H1 (cell line): ENCODE measurements around the gene SVOPL. TPM values are rescaled to one million over a fixed set of nuclear protein-coding genes. Genes with fewer than 3 reads are reported as not detected.

Experiments
- CTCF ChIA-PET: fragments of 300-600 bp; sonication (Branson Sonifier 250); formaldehyde crosslinking; loops from one replicate; lab custom pipeline; 2021; ENCODE audit not compliant: partially characterized antibody; lab: Charles Lee
- POLR2A ChIA-PET: fragments of 300-600 bp; sonication (Branson Sonifier 250); formaldehyde crosslinking; loops from one replicate; lab custom pipeline; 2021; ENCODE audit warnings: inconsistent platforms; ENCODE audit not compliant: partially characterized antibody; lab: Charles Lee
- DNase-seq, 2 experiments: peaks; one replicate each; pipeline versions ENCODE4 v3.0.0 to v3.0.0-alpha.2; 2010 to 2022; ENCODE audit warnings: low spot score in 2 of 2, low read depth in 1 of 2, mixed read lengths in 1 of 2
- FAIRE-seq: peaks from 2 replicates; lab custom pipeline; 2011; peaks lifted over from hg19 to GRCh38; lab: Jason Lieb, UNC
- H2AFZ ChIP-seq: 2 replicates; pipeline ENCODE4 v1.8.1; 2012; ENCODE audit warnings: low read length, inconsistent platforms
- H2AK5ac ChIP-seq: 2 replicates; pipeline ENCODE4 v1.6.1; 2013; ENCODE audit warnings: low read depth, low read length
- H2BK120ac ChIP-seq: replicated peaks from 2 replicates; pipeline ENCODE3; 2013; ENCODE audit warnings: low read depth, low read length, inconsistent platforms
- H2BK12ac ChIP-seq: 2 replicates; pipeline ENCODE4 v1.6.1; 2013; ENCODE audit warnings: low read depth, low read length
- H2BK15ac ChIP-seq: 2 replicates; pipeline ENCODE4 v1.6.1; 2013; ENCODE audit warnings: low read length
- H2BK20ac ChIP-seq: 2 replicates; pipeline ENCODE4 v1.6.1; 2013; ENCODE audit warnings: low read length
- H2BK5ac ChIP-seq: 2 replicates; pipeline ENCODE4 v1.6.1; 2013; ENCODE audit warnings: low read depth, low read length
- H3K14ac ChIP-seq: 2 replicates; pipeline ENCODE4 v1.6.1; 2013; ENCODE audit warnings: inconsistent platforms; ENCODE audit not compliant: insufficient read length
- H3K18ac ChIP-seq: 2 replicates; pipeline ENCODE4 v1.6.1; 2013; ENCODE audit warnings: low read length; ENCODE audit errors: extremely low read depth
- H3K23ac ChIP-seq: 2 replicates; pipeline ENCODE4 v1.6.1; 2013; ENCODE audit warnings: inconsistent platforms; ENCODE audit not compliant: insufficient read length
- H3K23me2 ChIP-seq: 2 replicates; pipeline ENCODE4 v1.6.1; 2013; ENCODE audit warnings: low read depth, low read length
- H3K27ac ChIP-seq: 2 replicates; pipeline ENCODE4 v1.6.1; 2011; ENCODE audit warnings: low read depth, low read length, inconsistent platforms
- H3K27me3 ChIP-seq, 4 experiments: replicated peaks in 1 of 4; 1 replicate in 1 of 4; 2 replicates in 3 of 4; pipeline versions ENCODE4 v1.6.1 to v1.8.1; 2011 to 2013; ENCODE audit warnings: low read length in 3 of 4, mild to moderate bottlenecking in 3 of 4, inconsistent platforms in 2 of 4, mixed read lengths in 2 of 4, moderate library complexity in 1 of 4; ENCODE audit not compliant: control insufficient read depth in 3 of 4, insufficient read depth in 3 of 4; ENCODE audit errors: extremely low read depth in 1 of 4
- H3K36me3 ChIP-seq, 4 experiments: 2 replicates each; pipeline versions ENCODE4 v1.6.1 to v1.8.1; 2011 to 2013; ENCODE audit warnings: mild to moderate bottlenecking in 4 of 4, low read length in 3 of 4, moderate library complexity in 2 of 4, control low read depth in 1 of 4, inconsistent platforms in 1 of 4; ENCODE audit not compliant: insufficient read depth in 4 of 4, control insufficient read depth in 2 of 4
- H3K4ac ChIP-seq: replicated peaks from 2 replicates; pipeline ENCODE3; 2013; ENCODE audit warnings: low read length, low read depth, mixed read lengths, inconsistent platforms; ENCODE audit not compliant: insufficient read length
- H3K4me1 ChIP-seq, 4 experiments: replicated peaks in 1 of 4; 1 replicate in 1 of 4; 2 replicates in 3 of 4; pipeline versions ENCODE4 v1.6.1 to v1.8.1; 2011 to 2013; ENCODE audit warnings: low read length in 3 of 4, inconsistent platforms in 2 of 4, mixed read lengths in 1 of 4; ENCODE audit not compliant: insufficient read depth in 4 of 4, control insufficient read depth in 3 of 4
- H3K4me2 ChIP-seq, 2 experiments: 2 replicates each; pipeline versions ENCODE4 v1.6.1 to v1.8.1; 2011 to 2013; ENCODE audit warnings: low read depth in 2 of 2, low read length in 2 of 2, control low read depth in 1 of 2, inconsistent platforms in 1 of 2, mild to moderate bottlenecking in 1 of 2; ENCODE audit not compliant: insufficient read depth in 1 of 2
- H3K4me3 ChIP-seq, 4 experiments: fragments of 200-600, 300-600 bp in 1 of 4; sonication (generic), shearing (Covaris generic), sonication (Bioruptor Twin) in 1 of 4; 2 replicates each; pipeline versions ENCODE4 v1.5.1 to v1.8.1; 2011 to 2016; ENCODE audit warnings: low read length in 4 of 4, low read depth in 3 of 4, control low read depth in 2 of 4, inconsistent platforms in 2 of 4, mild to moderate bottlenecking in 2 of 4, mixed read lengths in 1 of 4, moderate library complexity in 1 of 4; ENCODE audit not compliant: insufficient read depth in 2 of 4; ENCODE audit errors: extremely low read depth in 1 of 4
- H3K56ac ChIP-seq: replicated peaks from 2 replicates; pipeline ENCODE3; 2013; ENCODE audit warnings: low read depth, mild to moderate bottlenecking, mixed read lengths, low read length, inconsistent platforms; ENCODE audit not compliant: insufficient read length
- H3K79me1 ChIP-seq: 2 replicates; pipeline ENCODE4 v1.6.1; 2013; ENCODE audit warnings: low read depth, low read length, control low read depth
- H3K79me2 ChIP-seq, 2 experiments: 2 replicates each; pipeline versions ENCODE4 v1.6.1 to v1.8.1; 2012 to 2013; ENCODE audit warnings: low read length in 2 of 2, mild to moderate bottlenecking in 2 of 2, inconsistent platforms in 1 of 2; ENCODE audit not compliant: insufficient read depth in 2 of 2, control insufficient read depth in 1 of 2
- H3K9ac ChIP-seq, 4 experiments: replicated peaks in 1 of 4; 1 replicate in 1 of 4; 2 replicates in 3 of 4; pipeline versions ENCODE4 v1.6.1 to v1.8.1; 2011 to 2013; ENCODE audit warnings: low read depth in 3 of 4, low read length in 3 of 4, control low read depth in 2 of 4, mild to moderate bottlenecking in 2 of 4, moderate library complexity in 2 of 4, inconsistent platforms in 1 of 4; ENCODE audit errors: extremely low read depth in 1 of 4
- H3K9me3 ChIP-seq, 2 experiments: 2 replicates each; pipeline versions ENCODE4 v1.6.1 to v1.8.1; 2012 to 2013; ENCODE audit warnings: mild to moderate bottlenecking in 2 of 2, moderate library complexity in 2 of 2, control low read depth in 1 of 2, inconsistent platforms in 1 of 2, low read depth in 1 of 2, low read length in 1 of 2, mixed read lengths in 1 of 2; ENCODE audit not compliant: insufficient read depth in 2 of 2
- H4K20me1 ChIP-seq, 2 experiments: replicated peaks in 1 of 2; 2 replicates each; pipeline versions ENCODE3 to v1.8.1; 2011 to 2013; ENCODE audit warnings: inconsistent platforms in 2 of 2, low read length in 2 of 2, mild to moderate bottlenecking in 1 of 2; ENCODE audit not compliant: insufficient read depth in 2 of 2, control insufficient read depth in 1 of 2
- H4K5ac ChIP-seq: 2 replicates; pipeline ENCODE4 v1.6.1; 2013; ENCODE audit warnings: low read length, low read depth, mixed read lengths, inconsistent platforms; ENCODE audit not compliant: insufficient read length
- H4K8ac ChIP-seq: 2 replicates; pipeline ENCODE4 v1.8.0; 2013; ENCODE audit warnings: mild to moderate bottlenecking, moderate library complexity, low read length, inconsistent platforms; ENCODE audit not compliant: insufficient read depth; ENCODE audit errors: extremely low read depth
- H4K91ac ChIP-seq: replicated peaks from 2 replicates; pipeline ENCODE3; 2013; ENCODE audit warnings: low read length, mixed read lengths, inconsistent platforms; ENCODE audit not compliant: insufficient read length
- BACH1 ChIP-seq: IDR thresholded peaks from 2 replicates; pipeline ENCODE4 v1.6.1; 2012; ENCODE audit warnings: low read length, improper control_type of control experiment
- CREB1 ChIP-seq: IDR thresholded peaks from 2 replicates; pipeline ENCODE4 v1.6.1; 2012; ENCODE audit warnings: inconsistent platforms
- MAFK ChIP-seq: IDR thresholded peaks from 2 replicates; pipeline ENCODE4 v1.6.1; 2012; ENCODE audit warnings: low read depth, mild to moderate bottlenecking, improper control_type of control experiment, low read length
- POLR2AphosphoS5 ChIP-seq: IDR thresholded peaks from 2 replicates; pipeline ENCODE4 v1.6.1; 2011; ENCODE audit warnings: low read depth, low read length
- RAD21 ChIP-seq, 2 experiments: IDR thresholded peaks in 1 of 2; conservative IDR thresholded peaks in 1 of 2; 2 replicates each; pipeline ENCODE4 v1.6.1; 2011; ENCODE audit warnings: low read depth in 2 of 2, low read length in 2 of 2, improper control_type of control experiment in 1 of 2, inconsistent platforms in 1 of 2, mild to moderate bottlenecking in 1 of 2, moderate library complexity in 1 of 2
- RBBP5 ChIP-seq: IDR thresholded peaks from 2 replicates; pipeline ENCODE4 v1.7.1; 2012; ENCODE audit warnings: low read depth, mild to moderate bottlenecking, inconsistent platforms, low read length, moderate library complexity, borderline replicate concordance
- RNF2 ChIP-seq: fragments of 200-900, 300-1000 bp; sonication (generic); IDR thresholded peaks from 2 replicates; pipeline ENCODE4 v1.7.1; 2016; ENCODE audit warnings: borderline replicate concordance, low read depth, mild to moderate bottlenecking, antibody characterized with exemption, low read length; ENCODE audit not compliant: poor library complexity, severe bottlenecking; ENCODE audit errors: missing control alignments
- SP1 ChIP-seq: IDR thresholded peaks from 2 replicates; pipeline ENCODE4 v1.6.1; 2011; ENCODE audit warnings: low read depth, low read length
- TAF7 ChIP-seq: optimal IDR thresholded peaks from 2 replicates; pipeline ENCODE3; 2011; ENCODE audit warnings: low read depth, mild to moderate bottlenecking, inconsistent platforms, low read length, moderate library complexity, borderline replicate concordance
- TBP ChIP-seq: IDR thresholded peaks from 2 replicates; pipeline ENCODE4 v1.6.1; 2011; ENCODE audit warnings: low read depth, low read length, improper control_type of control experiment
- WGBS, 2 experiments: shearing (Covaris generic) in 1 of 2; methylation state at CpG; one replicate each; pipeline versions ENCODE4 v1.1.6 to v1.1.7; 2013 to 2015; ENCODE audit warnings: low lambda C conversion rate in 2 of 2, mixed read lengths in 2 of 2, inconsistent platforms in 1 of 2, low coverage in 1 of 2, missing lambda C conversion rate in 1 of 2; ENCODE audit not compliant: insufficient replicate concordance in 2 of 2, insufficient coverage in 1 of 2, insufficient read length in 1 of 2; ENCODE audit errors: extremely low coverage in 1 of 2, missing lambda C conversion rate in 1 of 2; 5-methylcytosine and 5-hydroxymethylcytosine counted together
- polyA plus RNA-seq, 7 experiments: library from polyadenylated mRNA; depleted of rRNA in 3 of 7; stranded (reverse) in 5 of 7; unstranded in 2 of 7; fragments of >200 nt in 5 of 7; fragments of 200-250 nt in 2 of 7; gene quantifications; 1 replicate in 5 of 7; 2 replicates in 1 of 7; 4 replicates in 1 of 7; pipeline versions ENCODE4 v1.2.1 to v1.2.3, GENCODE V29; 2011 to 2013; ENCODE audit warnings: missing spikeins in 2 of 7, mixed read lengths in 2 of 7
- total RNA-seq: library from RNA; stranded (reverse); fragmentation: NEBNext Ultra II Directional; extraction: Animal tissue kit (Norgen Biotek cat#: 25700); gene quantifications from 2 replicates; pipeline ENCODE4 v1.2.1, GENCODE V29; 2021

The SVOPL gene
- total and polyA plus RNA-seq, 2 of the 8 experiments (the other 6 are each of a cell fraction or from before 2014, with no cell fraction given), result 1.1 to 1.4 TPM

DNA sequence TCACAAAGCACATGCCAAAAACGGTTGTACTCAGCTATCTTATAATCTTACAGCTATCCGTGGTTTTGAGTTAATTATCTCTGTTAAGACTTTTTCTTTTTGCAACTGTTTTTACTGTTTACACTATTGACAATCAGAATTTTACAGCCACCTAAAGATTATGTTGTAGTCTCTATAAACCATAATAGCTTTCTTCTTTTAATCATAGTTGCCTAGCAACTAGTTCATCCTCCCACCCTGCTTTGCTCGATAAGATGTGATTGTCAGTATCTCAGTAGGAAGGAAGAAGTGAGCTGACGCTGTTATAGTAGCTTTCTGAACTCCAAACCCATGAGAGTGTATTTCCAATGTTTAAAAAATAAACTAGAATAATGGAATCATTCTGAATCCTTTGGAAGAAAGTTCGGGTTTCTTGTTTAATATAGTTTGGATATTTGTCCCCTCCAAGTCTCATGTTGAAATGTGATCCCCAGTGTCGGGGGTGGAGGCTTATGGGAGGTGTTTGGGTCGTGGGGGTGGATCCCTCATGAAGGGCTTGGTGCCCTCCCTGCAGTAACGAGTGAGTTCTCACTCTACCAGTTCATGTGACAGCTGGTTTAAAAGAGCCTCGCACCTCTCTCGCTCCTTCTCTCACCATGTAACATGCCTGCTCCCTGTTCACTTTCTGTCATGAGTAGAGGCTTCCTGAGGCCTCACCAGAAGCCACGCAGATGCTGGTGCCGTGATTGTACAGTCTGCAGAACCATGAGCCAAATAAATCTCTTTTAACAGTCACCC, 68.1 kb downstream of the SVOPL start:
- Histone ChIP-seq H3K23ac (no peak overlapping the region), H3K79me1 (no peaks in the 10 kb centered on the region), H2BK20ac (no peak overlapping the region), H4K91ac (no peak overlapping the region), H3K18ac (no peak overlapping the region), H3K4ac (no peak overlapping the region), H3K4me2 (no peak overlapping the region; a peak in 1 of 4 replicates), H2AK5ac (no peak overlapping the region), H2BK15ac (no peak overlapping the region), H4K5ac (no peak overlapping the region), H3K9me3 (no peaks in the 10 kb centered on the region), H2BK5ac (no peak overlapping the region), H3K4me1 (no peaks in the 10 kb centered on the region; a peak in 1 of 7 replicates), H3K9ac (no peak overlapping the region), H3K4me3 (no peak overlapping the region), H4K20me1 (no peaks in the 10 kb centered on the region), H3K14ac (no peak overlapping the region), H3K36me3 (no peaks in the 10 kb centered on the region), H3K27me3 (no peaks in the 10 kb centered on the region), H2BK120ac (no peak overlapping the region), H2AFZ (no peak overlapping the region), H4K8ac (no peak overlapping the region), H3K27ac (no peak overlapping the region), H3K79me2 (no peaks in the 10 kb centered on the region), H3K56ac (no peak overlapping the region), H2BK12ac (no peak overlapping the region), H3K23me2 (no peaks in the 10 kb centered on the region)
- DNase-seq (no peak), FAIRE-seq (no peak)
- WGBS, 2 experiments, result 85% methylated on average over 12 of the region's 12 CpGs; no CpG with 5 or more reads in 1 of the 2 experiments
- POLR2A ChIA-PET, result interaction anchor here (1.2 kb wide), 1 partner anchor 173 kb away, joined by 3 read pairs; the partner anchor contains the start of gene TRIM24
- CTCF ChIA-PET, result interaction anchor here (0.8 to 1.0 kb wide), 2 partner anchors 10 to 42 kb away, joined by 3 to 4 read pairs; no protein-coding TSS in a partner anchor
- TF ChIP-seq BACH1 (no peak), CREB1 (no peak), RNF2 (no peak), RBBP5 (no peak), MAFK (no peak), RAD21 (IDR thresholded peaks at IDR 0.05 in 1 of 2, conservative IDR thresholded peaks at IDR 0.05 in 1 of 2; ENCODE audit: low read depth in 2 of 2, low read length in 2 of 2) (no peak), SP1 (no peak), POLR2AphosphoS5 (no peak), TAF7 (no peak), TBP (no peak)
